Inflammatory macrophage (primary cell): Measurements from ENCODE around the gene TENT5C.

Experiments used
- DNase-seq, 2 donors: peaks; one replicate each; pipeline ENCODE4 v3.0.0-alpha.2; 2020 to 2022

TENT5C gene

DNA sequence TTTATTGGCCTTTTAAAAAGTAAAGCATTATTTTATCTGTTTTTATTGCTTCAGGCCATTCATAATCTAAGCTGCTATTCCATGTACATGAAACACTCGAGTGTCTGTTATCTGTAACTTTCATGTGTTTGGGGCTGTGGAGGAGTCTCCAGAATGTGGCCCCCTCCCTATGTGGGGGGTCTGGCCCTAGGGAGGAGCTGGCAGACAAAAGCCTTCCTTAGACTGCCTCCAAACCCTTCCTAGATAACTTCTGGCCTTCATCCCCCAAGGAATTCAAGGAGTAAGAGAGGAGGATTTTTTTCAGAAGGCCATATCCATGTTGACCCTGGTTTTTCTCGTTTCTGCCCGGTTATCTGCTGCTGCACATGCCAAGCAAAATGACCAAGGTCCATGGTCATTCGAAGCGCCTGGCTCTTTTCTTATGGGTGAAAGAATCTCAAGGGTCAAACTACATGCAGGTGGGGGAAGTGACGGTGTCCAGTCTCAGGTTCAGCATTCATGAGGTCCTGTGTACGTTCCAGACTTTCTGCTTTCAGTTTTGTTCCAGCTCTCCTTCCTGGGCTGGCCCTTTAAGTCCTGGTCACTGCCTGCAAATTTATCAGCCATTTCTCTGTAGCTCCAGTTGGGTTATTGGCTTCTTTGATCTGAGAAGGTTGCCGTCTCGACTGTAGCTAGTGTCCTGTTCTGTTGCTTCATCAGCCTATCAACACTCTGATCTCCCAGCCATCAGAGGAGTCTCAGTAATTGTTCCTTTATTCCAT is 8.3 kb downstream of the TENT5C start:
- no peak for DNase-seq

DNA sequence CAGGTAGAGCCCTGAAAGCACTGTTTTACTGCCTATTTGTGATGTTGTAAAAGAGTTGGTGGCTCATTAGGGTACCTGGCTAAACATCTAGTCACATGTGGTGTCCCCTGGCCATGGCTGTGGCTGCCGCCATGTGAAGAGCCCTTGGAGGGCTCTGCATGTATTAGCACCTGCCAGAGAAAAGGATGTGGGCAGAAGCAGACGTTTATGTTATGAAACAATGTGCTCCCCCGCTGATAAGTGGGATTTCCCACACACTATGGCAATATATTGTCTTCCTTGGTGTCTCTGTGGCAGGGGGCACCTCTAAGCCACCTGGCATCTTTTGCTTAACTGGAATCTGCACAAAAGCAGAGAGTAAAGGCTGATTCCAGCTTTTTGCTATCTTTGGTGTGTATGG is 9.6 kb downstream of the TENT5C start:
- no peak for DNase-seq

DNA sequence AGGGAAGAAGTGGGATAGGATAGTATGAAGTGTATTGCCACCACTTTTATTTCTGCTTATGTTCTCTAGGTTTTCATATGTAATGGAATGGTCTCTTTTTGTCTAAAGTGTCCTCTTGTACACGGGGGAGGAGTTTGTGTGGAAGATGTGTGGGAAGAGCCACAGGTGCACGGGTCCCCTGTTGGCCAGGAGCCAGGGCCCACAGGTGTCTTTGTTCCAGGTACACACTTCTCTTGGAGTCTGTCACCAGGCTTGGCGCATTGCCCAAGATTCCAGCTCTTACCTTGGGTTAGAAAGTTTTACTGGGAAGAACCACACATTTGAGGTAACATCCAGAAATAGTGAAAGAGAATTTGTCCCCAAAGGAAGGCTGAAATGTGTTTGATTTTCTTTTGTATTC is 10.5 kb downstream of the TENT5C start:
- no peak for DNase-seq

DNA sequence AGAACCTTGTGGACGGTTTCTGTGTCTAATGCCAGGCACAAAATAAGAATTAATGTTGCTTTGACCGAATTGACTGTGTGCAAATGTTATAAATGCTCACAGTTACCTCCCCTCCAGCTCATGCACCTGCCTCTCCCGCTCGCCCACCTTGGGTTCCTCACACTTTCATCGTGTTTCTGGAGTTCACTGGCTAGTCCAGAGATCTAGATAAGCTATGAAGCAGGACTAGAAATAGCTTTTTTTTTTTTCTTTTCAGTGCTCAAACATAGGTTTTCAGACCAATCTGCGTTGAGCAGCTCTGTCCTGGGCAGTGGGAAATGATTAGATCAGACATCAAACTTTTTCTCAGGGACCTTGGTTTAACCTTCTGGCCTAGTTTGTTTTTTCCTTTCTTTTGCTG is 11.1 kb downstream of the TENT5C start:
- DNase-seq, result no peak

DNA sequence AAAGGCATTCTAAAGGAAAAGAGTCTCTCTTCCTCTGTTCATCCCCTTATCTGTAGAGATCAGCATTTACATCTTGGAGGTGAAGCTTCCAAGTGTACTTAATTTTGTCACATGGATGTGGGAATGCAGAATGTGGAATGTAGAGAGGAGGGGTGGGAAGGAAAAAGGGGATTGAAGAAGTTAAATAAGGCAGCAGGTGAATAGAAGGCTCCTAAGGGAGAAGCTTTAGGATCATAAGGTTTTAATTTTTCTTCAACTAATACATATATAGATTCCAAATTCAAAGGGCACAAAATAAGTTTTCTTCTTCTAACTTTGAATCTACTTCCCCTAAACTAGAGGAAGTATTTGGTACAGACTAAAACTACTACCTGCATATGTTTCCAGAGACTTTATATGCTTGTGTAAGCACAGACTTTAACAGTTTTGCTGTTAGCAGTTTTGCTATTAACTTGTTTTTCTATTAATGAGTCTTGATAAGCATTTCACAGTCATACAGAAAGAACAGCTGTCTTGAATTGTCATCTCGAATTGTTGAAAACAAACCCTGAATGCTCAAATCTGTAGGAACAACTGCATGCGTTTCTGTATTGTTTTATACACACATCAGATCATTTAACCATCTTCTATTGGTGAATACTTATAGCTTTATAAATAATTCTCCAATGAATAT is 12.7 kb downstream of the TENT5C start:
- no peak for DNase-seq

DNA sequence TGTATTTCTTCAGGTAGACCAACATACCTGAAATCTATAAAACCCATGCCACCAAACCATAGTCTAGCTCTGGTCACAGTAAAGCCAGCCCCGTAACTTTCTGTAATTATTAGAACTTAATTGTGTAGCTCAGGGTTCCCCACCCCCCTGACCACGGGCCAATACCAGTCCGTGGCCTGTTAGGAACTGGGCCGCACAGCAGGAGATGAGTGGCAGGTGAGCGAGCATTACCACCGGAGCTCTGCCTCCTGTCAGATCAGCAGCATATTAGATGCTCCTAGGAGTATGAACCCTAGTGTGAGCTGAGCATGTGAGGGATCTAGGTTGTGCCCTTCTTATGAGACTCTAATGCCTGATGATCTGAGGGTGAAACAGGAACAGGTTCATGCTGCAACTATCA is 14.6 kb downstream of the TENT5C start:
- no peak for DNase-seq

DNA sequence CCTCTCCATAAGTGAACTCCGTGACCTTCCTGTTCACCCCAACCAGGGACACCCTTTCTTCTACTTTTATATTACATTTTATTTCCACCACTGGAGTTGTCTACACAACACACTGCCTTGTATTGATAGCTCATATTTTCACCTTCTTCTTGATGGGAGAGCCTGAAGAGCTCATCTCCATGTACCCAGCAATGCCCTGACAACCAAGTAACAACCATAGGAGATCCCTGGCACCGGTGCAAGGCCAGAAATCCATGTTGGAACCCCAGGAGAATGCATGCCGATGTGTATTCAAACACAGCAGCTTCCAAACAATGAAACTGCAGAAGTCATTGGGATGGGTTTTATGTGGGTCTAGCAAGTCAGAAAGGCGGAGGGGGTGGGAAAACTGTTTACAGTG is 15.5 kb downstream of the TENT5C start:
- no peak for DNase-seq

DNA sequence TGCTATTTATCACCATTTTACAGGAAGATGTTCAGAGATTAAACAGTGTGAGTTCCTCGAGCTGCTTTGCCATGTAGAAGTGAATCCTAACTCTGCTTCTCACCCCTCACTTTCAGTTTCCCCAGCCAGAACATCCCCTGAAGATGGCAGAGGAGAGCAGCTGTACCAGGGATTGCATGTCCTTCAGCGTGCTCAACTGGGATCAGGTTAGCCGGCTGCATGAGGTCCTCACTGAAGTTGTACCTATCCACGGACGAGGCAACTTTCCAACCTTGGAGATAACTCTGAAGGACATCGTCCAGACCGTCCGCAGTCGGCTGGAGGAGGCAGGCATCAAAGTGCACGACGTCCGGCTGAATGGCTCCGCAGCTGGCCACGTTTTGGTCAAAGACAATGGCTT is 16.9 kb downstream of the TENT5C start:
- no peak for DNase-seq

DNA sequence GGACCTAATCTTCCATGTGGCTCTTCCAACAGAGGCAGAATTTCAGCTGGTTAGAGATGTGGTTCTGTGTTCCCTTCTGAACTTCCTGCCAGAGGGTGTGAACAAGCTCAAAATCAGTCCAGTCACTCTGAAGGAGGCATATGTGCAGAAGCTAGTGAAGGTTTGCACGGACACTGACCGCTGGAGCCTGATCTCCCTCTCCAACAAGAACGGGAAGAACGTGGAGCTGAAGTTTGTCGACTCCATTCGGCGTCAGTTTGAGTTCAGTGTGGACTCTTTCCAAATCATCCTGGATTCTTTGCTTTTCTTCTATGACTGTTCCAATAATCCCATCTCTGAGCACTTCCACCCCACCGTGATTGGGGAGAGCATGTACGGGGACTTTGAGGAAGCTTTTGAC is 17.3 kb downstream of the TENT5C start:
- no peak for DNase-seq

DNA sequence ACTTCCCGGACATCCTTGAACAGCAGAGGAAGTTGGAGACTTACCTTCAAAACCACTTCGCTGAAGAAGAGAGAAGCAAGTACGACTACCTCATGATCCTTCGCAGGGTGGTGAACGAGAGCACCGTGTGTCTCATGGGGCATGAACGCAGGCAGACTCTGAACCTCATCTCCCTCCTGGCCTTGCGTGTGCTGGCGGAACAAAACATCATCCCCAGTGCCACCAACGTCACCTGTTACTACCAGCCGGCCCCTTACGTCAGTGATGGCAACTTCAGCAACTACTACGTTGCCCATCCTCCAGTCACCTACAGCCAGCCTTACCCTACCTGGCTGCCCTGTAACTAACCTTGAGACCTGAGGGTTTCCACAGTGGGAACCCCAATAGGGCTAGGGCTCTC is 17.9 kb downstream of the TENT5C start:
- no peak for DNase-seq

DNA sequence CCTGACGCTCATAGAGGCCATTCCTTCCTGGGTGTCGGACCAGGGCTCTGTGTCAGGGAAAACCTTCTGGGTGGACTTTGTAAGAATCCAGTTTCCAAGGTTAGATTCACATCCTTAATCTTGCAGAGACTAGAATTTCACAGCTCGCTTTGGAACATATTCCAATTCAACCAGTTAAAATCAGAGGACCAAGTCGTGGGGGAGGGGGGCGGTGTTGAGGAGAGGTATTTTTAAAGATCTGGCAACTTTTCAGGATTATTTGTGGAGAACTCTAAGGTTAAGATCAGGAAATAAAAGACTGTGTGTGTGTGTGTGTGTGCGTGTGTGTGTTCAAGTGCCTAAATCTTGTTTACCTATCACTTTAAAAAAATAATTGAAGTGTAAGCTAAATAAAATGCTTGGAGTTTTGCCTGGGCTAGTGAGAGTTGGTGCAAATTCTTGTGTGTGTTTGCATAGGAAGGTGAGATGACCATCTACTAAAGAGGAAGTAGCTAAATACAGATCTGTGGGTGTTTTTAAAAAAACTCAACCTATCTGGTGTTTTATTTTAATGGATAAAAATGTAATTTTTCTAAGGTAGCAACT is 21.8 kb downstream of the TENT5C start:
- no peak for DNase-seq

DNA sequence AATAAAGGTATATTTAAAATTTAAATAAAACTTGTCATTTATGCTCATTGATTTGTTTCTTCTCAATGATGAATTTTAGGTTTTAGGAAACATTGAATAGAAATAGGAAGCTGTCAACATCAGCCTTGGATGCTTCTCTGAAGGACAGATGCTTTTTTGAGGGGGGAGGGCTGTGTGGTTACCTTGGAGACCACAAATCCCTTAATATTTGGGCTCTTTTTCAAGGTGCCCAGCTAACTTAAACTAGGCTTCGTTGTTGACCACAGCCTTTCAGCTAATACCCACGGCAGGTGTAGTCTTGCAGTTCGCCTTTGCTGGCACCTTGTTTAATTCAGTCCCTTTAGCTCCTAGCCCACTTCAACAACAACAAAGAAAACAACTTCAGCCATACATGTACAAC is 22.5 kb downstream of the TENT5C start:
- DNase-seq, result no peak

DNA sequence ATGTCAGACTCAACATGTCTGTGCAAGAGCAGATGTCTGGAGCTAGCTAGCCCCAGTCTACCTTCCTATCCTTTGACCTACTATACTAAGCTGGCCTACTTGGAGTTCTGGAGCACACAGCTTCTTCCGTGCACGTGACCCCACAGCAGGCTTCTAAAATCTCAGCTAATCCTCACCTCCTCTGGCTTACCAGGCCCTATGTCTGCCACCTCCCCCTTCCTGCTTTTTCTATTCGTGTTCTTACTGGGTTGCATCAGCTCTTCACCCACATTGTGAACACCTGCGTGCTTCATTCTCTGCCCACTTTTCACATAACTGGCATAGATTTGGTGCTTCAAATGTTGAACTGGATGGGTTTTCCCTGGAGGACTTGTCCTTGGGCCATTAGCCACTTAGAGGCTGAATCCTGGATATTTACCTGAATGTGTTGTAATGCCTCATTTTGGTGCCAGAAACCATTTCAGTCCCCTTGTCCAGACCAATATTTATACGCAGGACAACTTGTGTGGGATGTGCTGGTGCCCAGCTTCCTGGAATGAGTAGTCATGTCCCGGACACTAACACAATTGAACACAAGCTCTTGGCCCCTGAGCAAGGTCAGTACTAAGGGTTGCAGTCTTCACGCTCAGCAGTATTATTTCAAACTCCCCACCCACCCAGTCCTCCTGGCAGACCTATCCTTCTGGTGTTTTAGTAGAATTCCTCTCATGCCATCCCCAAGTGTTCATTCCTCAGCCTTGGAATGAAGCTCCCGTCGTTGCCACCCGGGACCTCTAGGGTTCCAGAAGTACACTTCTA is 24.0 kb downstream of the TENT5C start:
- DNase-seq, result no peak

DNA sequence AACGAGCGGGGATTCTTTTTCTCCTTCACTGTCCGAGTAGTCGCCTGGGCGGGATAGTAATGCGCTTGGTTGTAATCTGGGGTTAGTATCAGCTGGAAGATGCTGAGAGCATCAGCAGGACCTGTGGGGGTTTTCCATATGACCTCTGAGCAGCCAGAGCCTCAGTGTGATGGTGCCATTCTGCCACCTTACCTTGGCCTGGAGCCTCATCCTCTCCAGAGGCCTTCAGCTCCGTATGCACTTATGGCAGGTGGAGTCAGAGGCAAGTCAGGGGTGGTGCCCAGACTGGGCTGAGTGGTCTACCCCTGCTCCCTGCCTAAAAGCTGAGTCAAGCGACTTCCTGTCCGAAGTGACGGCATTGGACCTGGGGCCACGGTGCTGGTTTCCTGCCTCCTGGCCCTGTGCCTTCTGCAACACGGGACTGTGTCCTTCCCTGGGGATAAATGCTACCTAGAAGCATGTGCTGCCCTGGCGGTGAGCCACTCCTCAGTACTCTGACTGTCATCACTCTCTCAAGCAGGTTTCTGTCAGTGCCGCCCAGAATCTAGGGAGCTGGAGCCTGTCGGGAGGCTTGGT is 24.7 kb downstream of the TENT5C start:
- DNase-seq, result no peak

DNA sequence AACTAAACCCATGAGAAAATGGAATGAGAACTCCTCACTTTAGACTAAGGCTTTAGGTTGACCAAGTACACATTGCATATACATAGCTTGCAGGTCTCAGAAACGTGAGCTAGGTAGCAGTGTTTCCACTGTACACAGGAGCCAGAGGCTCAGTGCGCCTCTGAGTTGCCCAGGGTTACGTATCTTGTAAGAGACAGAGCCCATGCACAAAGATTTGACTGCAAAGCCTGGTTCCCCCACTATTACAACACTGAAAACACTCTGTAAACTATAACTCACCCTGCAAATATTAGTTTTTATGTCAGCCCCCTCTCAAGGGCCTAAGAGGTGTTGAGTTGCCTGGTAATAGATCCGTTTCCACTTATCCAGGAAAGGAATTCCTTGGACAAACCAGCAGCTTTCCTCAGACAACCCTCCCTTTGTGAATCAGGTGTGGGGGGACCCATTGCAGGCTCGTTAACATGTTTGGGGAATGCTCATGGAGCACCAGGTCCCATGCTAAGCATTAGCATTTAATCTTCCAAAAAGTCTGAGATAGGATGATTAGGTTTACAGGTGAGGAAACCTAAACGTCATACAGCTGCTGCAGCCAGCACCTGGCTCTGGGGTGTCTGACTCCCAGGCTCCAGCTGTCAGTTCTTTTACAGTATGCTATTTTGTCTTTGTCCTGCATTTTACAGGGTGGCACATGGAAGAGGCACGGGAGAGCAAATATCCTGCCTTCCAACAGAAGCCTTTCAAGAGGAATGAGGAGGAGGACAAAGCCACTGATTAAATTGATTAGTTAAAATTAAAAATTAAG is 25.7 kb downstream of the TENT5C start:
- no peak for DNase-seq

DNA sequence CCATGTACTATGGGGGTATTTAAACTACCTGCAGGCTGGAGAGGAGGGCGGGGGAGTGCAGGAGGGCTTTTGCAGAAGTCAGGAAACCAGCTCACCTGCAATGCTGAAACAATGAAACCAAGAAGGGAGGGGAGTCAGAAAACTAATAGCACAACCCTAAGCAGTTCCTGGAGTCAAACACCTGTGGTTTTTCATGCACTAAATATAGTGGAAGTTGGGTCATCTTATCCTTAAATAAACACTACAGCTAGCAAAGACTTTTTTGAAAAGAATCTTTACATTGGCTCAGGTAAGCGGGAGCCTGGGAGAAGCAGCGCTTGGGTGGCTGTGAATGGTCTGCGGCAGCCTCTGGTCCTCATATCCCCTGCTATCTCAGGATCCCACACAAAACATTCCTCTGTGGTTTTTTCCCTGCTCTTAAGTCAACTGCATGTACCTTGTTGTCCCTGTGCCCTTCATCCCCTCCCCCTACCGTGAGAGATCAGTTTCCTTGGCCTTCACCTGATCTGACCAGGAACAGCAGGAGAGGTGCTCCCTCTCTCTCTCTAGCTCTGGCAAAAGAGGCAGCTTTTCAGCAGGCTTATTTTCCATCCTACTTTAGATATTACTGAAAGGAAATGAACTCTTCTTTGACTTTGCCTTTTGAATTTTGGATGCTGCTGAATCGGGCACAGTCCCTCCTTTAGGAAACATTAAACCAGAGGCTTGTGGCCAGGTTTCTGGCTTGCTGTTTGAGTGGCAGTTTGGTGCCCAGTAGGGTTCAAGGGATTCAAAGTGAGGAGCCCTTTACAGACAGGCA is 26.6 kb downstream of the TENT5C start:
- DNase-seq, result no peak

DNA sequence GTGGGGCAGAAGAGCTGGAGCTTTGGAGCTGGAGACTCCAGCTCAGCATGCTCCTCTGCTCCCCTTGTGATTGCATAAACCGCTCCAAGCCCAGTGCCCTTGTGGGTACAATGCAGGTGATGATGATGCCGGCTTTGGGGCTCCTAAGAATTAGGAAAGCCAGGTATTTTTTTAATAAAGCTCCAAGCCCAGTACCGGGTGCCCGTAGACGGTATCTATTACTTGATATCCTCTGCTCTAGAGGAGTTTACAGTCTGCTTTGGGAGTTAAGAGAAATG is 27.2 kb downstream of the TENT5C start:
- DNase-seq, result no peak

DNA sequence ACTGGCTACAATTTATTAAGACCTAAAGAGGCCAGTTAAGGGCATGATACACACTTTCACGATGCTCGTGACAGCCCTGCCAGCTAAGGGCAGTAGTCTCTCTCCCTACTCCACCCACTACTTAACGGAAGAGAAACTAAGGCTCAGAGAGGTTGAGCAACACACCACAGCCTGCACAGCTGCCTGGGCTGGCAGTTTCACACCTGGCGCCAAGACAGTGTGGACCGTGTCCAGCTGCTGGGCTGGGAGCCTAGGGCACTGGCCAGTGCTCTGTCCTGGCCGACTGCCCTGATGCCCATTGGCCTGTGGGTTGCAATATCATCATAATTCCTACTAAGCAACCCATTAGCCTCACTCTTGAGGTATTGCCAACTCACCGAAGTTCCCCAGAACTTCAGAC is 27.6 kb downstream of the TENT5C start:
- no peak for DNase-seq

DNA sequence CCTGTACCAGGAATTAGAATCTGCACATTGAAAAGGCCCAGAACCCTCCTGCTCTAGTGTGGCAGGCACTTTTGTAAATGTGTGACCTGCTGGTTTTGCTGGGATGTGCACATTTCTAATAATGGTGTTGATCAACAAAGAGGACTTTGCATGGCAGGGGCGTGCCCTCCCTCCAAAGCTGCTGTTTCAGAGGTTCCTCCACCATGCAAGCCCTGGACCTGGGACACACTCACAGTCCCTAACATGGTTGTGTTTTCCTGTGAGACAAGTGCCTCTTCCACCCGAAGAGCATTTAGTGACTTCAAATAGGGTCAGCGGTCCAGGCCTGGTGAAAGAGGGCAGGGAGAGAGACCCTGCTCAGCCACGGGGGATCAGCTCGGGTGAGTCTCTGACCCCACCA is 28.1 kb downstream of the TENT5C start:
- no peak for DNase-seq

DNA sequence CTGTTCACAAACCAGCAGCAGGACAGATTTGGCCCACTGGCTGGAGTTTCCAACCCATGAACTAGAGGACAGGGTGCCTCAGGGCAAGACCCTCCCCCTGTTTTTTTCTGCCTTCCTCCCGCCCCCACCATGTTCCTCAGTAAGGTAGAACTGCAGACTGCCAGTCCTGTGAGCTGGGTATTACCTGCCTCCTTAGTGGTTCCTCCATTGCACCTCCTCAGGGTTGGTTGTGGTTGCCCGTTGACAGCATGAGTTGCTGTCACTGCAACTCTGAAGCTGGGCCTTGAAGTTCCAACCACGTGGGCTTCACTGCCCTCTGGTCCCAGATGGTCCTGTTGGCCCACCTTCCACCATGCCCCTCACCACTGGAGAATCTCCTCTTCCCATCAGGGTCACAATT is 28.8 kb downstream of the TENT5C start:
- DNase-seq, result no peak

DNA sequence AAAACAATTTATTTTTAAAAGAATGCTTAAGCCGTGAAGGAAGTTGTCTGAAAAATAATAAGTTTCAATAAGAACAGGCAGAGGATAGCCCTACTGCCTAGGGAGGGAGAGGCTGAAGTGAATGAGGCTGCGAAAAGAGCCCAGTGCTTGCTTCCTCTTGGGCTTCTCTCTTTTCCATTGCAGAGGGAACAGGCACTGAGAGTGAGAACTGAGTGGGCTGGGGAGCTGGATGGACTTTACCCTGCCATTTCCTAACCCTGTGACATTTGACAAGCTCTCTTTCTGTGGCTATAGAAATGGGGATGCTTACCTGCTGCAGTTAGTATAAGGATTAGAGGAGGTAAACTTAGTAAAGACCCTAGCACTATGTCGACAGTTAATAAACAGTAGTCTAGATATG is 30.0 kb downstream of the TENT5C start:
- DNase-seq, result peak; percentile 23 to 45
